GM15510 (cell line): Measurements from ENCODE around the gene NYNRIN.

Source experiments
- POLR2A ChIP-seq: IDR thresholded peaks from 3 replicates; pipeline ENCODE4 v1.6.1; 2011; ENCODE audit warnings: borderline replicate concordance; ENCODE audit not compliant: insufficient read length; ENCODE audit errors: extremely low read depth

NYNRIN gene

GRCh38 chr14:24397639-24398292 is 1.0 kb upstream of the NYNRIN start:
- no peak for TF ChIP-seq POLR2A

GRCh38 chr14:24398293-24398652 is 530 bp upstream of the NYNRIN start:
- TF ChIP-seq POLR2A = no peak

GRCh38 chr14:24399447-24399822 is 632 bp downstream of the NYNRIN start:
- TF ChIP-seq POLR2A = no peak

GRCh38 chr14:24399999-24400718 is 1.4 kb downstream of the NYNRIN start:
- TF ChIP-seq POLR2A = no peak

- no peak for TF ChIP-seq POLR2A
Observed at GRCh38 chr14:24401810-24402702, 3.3 kb downstream of the NYNRIN start.

- no peak for TF ChIP-seq POLR2A
Observed at GRCh38 chr14:24403294-24403998, 4.6 kb downstream of the NYNRIN start.

- TF ChIP-seq POLR2A = no peak
Observed at GRCh38 chr14:24404814-24405213, 6.0 kb downstream of the NYNRIN start.

GRCh38 chr14:24406416-24406815 is 7.6 kb downstream of the NYNRIN start:
- no peak for TF ChIP-seq POLR2A

GRCh38 chr14:24407608-24408325 is 9.0 kb downstream of the NYNRIN start:
- no peak for TF ChIP-seq POLR2A

- no peak for TF ChIP-seq POLR2A
Observed at GRCh38 chr14:24408764-24409163, 10.0 kb downstream of the NYNRIN start.

GRCh38 chr14:24409192-24409591 is 10.4 kb downstream of the NYNRIN start:
- no peak for TF ChIP-seq POLR2A

- TF ChIP-seq POLR2A = no peak
Observed at GRCh38 chr14:24409956-24410355, 11.2 kb downstream of the NYNRIN start.

- TF ChIP-seq POLR2A = no peak
Observed at GRCh38 chr14:24411443-24412389, 12.9 kb downstream of the NYNRIN start.
